ENCODE data around the gene MGMT. TPM values are rescaled to one million over a fixed set of nuclear protein-coding genes. Genes with fewer than 3 reads are reported as not detected.

The MGMT gene
- total and polyA plus RNA-seq, 2 experiments from 2014 or later, result 19.3 to 21.9 TPM

- TF ChIP-seq ZNF462 (CRISPR knock-in tag; IDR thresholded peaks at IDR 0.05), result no peak
Observed at GRCh38 chr10:129594811-129595210, 127.8 kb downstream of the MGMT start (continued).

GRCh38 chr10:129598413-129598812 lies 131.4 kb downstream of the MGMT start:
- H3K27ac Mint-ChIP-seq, result no peak overlapping the region
- Histone ChIP-seq H3K27me3 (ENCODE audit: insufficient read depth) (no peaks in the 10 kb centered on the region), H3K36me3 (ENCODE audit: insufficient read depth) (no peaks in the 10 kb centered on the region), H3K79me2 (replicated peaks; ENCODE audit: insufficient read depth) (no peaks in the 10 kb centered on the region), H2AFZ (no peak overlapping the region), H3K27ac (ENCODE audit: low read depth) (no peak overlapping the region), H3K4me2 (no peak overlapping the region), H3F3A (replicated peaks; ENCODE audit: low read depth) (no peaks in the 10 kb centered on the region), H4K20me1 (replicated peaks; ENCODE audit: insufficient read depth) (no peaks in the 10 kb centered on the region), H3K9me2 (ENCODE audit: insufficient read depth) (no peaks in the 10 kb centered on the region), H3K4me1 (ENCODE audit: insufficient read depth) (peaks cover 12% of the 10 kb centered on the region; the same call in 1 of the 2 replicates), H3K4me3 (no peak overlapping the region)
- H3K9me3 Mint-ChIP-seq, result 0 out of 3 replicates have a peak, but pooled peaks cover 4% of the 10 kb centered on the region
- peaks cover 2% of the 10 kb centered on the region for H3K27me3 Mint-ChIP-seq (ENCODE audit: insufficient read depth, low read depth, poor library complexity)
- H3K4me3 Mint-ChIP-seq, result no peak overlapping the region
- DNase-seq (ENCODE audit: low spot score) (no peak), ATAC-seq (no peak)
- peaks cover 10% of the 10 kb centered on the region; the same call in 2 of the 3 replicates for H3K36me3 Mint-ChIP-seq (ENCODE audit: low read depth)
- peaks cover 14% of the 10 kb centered on the region for H3K4me1 Mint-ChIP-seq
- TF ChIP-seq REST (IDR thresholded peaks at IDR 0.05; ENCODE audit: unreplicated experiment), result no peak
- TF ChIP-seq CTCF (conservative IDR thresholded peaks at IDR 0.05; ENCODE audit: low read depth in 2 of 2), result no peak
- no peak for TF ChIP-seq POLR2AphosphoS5 (IDR thresholded peaks at IDR 0.05; ENCODE audit: low read depth)
- no peak for TF ChIP-seq EZH2 (IDR thresholded peaks at IDR 0.05; ENCODE audit: low read depth, unreplicated experiment)
- no peak for TF ChIP-seq ETS1 (IDR thresholded peaks at IDR 0.05)
- no peak for TF ChIP-seq CREB1 (CRISPR knock-in tag; IDR thresholded peaks at IDR 0.05; ENCODE audit: low read depth)
- no peak for TF ChIP-seq ZNF114 (CRISPR knock-in tag; IDR thresholded peaks at IDR 0.05)
